ENCODE data around the gene SLC7A1.

DNA sequence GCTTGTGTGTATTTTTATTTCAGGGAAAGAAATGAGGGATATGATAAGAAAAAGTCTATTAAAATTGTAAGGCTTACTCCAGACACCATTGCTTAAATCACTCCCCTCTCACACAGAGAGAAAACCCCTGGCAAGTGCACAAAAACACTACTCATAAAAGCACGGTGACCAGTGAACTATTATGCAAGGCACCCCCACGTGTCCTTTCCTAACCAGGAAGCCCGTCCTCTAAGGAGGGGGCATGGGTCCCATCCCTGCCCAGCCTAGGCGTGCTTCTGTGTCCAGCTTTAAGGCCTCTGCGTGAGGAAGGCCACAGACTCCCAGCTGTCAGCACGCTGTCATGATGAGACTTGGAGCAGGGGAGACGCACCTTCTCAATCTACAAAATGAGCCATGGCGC, 83.5 kb downstream of the SLC7A1 start:
- TF ChIP-seq, protein P1, sequence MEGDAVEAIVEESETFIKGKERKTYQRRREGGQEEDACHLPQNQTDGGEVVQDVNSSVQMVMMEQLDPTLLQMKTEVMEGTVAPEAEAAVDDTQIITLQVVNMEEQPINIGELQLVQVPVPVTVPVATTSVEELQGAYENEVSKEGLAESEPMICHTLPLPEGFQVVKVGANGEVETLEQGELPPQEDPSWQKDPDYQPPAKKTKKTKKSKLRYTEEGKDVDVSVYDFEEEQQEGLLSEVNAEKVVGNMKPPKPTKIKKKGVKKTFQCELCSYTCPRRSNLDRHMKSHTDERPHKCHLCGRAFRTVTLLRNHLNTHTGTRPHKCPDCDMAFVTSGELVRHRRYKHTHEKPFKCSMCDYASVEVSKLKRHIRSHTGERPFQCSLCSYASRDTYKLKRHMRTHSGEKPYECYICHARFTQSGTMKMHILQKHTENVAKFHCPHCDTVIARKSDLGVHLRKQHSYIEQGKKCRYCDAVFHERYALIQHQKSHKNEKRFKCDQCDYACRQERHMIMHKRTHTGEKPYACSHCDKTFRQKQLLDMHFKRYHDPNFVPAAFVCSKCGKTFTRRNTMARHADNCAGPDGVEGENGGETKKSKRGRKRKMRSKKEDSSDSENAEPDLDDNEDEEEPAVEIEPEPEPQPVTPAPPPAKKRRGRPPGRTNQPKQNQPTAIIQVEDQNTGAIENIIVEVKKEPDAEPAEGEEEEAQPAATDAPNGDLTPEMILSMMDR (IDR thresholded peaks at IDR 0.05; ENCODE audit: low read depth, low read length, poor library complexity, severe bottlenecking): no peak
- TF ChIP-seq EZH2phosphoT487 (IDR thresholded peaks at IDR 0.05; ENCODE audit: borderline replicate concordance, low read length): no peak

Data from DOHH2 (cell line).